SIG-M5 treated with dmso at 0.1 percent for 504 hours (cell line): ENCODE results near the gene APOBEC3G.

Experiments used
- DNase-seq: peaks from one replicate; lab custom pipeline; 2025; ENCODE audit not compliant: unreplicated experiment; lab: John Stamatoyannopoulos, UW

APOBEC3G gene

DNA sequence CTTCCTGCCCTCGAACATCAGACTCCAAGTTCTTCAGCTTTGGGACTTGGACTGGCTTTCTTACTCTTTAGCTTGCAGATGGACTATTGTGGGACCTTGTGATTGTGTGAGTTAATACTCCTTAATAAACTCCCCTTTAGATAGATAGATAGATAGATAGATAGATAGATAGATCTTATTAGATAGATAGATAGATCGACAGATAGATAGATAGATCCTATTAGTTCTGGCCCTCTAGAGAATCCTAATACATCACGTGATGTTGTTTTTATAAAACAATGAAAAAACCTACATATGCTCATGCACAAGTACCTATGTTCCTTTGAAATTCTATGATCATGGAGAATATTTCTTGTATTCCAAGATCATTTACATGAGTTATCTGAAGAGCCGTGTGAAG, 43.9 kb downstream of the APOBEC3G start:
- no peak for DNase-seq

DNA sequence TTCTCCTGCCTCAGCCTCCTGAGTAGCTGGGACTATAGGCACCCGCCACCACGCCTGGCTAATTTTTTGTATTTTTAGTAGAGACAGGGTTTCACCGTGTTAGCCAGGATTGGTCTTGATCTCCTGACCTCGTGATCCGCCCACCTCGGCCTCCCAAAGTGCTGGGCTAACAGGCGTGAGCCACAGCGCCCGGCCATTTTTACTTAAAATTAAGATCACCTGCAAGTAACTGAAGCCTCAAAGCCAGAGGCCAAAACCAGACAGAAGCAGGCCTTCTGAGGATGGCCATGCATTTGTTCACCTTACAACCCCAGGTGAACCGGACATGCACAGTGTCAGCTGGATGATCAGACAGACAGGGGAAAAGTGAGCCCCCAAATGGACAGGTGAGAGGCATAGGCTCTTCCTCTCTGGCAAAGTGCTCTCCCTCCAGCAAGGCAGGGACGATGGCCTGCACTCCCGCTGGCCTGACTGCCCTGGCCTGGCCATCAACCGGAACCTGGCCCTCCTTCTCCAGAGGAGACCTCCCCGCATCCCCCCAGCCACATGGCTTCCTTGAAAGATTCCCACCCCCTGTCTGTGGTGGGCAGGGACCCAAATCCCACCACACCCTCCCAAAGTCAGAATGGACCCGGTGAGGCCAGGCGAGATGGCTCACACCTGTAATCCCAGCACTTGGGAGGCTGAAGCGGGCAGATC, 45.8 kb downstream of the APOBEC3G start:
- no peak for DNase-seq

DNA sequence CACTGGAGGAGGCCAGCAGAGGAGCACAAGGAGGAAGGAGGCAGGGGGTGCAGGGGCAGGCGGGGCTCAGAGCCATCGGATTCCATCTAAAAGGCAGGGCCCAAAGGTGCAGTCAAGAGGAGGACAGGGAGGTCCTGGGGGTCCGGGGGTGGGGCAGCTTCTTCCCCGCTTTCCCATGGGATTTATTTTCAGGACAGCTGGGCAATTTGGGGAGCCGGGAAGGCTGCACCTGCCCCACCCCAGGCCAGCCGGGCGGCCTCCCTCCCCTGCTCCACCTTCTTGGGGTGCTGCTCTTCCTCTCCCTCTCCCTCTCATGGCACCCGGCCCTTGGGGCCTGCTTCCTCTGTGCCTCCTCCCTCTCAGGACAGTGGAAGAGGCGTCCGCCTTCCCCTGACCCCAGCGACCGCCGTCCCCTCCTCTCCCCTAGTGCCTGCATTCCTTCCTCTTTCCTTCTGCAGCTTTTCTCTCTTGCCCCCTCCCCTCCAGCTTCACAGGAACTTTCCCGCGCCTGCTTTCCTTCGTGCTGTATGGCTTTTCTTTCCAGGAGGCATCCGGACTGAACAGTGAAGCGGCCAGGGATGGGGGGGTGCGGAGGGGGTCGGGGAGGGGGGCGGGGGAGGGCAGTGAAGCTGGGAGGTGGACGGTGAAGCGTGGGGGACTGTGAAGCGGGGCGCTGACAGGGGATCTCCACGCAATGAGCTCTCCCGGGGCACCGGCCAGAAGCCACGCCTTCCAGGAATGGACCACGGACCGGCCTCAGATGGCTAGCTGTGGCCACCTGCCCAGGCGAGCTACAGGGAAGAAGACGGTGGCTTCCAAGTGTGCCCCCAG, 46.9 kb downstream of the APOBEC3G start:
- no peak for DNase-seq

DNA sequence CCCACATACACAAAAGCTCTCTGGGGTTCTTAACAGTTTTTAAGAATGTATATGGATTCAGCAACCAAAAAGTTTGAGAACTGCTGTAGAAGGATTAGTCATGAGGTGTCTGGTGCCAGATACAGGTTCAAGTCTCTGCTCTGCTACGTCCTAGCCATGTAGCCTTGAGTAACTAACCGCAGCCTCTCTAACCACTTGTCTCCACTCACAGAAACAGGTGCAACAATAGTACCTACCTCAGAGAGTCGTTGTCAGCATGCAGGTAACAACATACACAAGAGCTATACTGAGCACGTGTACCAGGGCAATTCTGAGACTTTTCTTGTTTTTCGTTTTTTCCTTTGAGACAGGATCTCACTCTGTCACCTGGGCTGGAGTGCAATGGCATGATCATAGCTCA, 48.5 kb downstream of the APOBEC3G start:
- no peak for DNase-seq

DNA sequence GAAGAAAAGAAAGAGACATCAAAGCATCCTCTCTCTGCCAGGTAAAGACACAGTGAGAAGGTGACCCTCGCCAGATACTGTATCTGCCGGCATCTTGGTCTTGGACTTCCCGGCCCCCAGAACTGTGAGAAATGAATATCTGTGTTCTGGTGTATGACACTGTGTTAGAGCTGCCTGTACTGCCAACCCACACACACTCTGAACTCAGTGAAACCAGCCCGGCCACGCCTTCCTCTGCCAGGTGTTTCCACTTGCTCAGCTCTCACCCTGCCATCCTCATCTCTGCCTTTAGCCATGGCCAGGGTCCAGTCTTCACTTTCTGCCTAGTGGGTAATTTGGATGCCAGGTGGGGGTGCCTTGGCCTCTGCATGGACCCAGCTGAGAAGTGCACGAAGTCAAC, 51.4 kb downstream of the APOBEC3G start:
- no peak for DNase-seq

DNA sequence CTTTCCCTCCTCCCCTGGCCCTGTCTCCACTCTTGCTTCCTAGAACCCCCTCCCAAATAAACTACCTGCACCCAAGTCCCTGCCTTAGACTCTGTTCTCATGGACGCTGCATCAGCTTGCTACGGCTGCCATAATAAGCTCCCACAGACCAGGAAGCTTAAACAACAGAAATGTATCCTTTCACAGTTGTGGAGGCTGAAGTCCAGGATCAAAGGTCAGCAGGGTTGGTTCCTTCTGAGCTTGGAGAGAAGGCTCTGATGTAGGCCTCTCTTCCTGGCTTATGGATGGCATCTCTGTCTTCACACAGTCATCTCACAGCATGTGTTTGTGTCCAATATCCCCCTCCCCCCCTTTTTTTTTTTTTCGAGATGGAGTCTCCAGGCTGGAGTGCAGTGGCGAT, 52.0 kb downstream of the APOBEC3G start:
- DNase-seq: no peak

DNA sequence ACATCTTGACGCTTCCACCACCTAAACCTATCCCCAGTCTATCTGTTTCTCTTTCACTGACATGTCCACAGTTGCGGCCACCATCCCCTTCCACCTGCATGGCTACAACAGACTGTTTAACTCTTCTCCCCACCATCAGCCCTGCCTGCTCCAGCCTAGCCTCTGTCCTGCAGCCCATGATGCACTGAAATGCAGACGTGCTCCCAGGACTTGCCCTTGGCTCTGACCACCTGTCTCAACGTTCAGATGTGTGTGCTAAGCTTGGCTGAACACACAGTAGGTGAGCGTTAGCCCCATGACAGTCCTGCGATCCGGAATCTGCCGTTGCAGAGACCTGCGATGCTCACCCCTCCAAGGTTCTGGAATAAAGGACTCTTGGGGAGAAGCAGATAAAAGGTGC, 52.7 kb downstream of the APOBEC3G start:
- DNase-seq: no peak

DNA sequence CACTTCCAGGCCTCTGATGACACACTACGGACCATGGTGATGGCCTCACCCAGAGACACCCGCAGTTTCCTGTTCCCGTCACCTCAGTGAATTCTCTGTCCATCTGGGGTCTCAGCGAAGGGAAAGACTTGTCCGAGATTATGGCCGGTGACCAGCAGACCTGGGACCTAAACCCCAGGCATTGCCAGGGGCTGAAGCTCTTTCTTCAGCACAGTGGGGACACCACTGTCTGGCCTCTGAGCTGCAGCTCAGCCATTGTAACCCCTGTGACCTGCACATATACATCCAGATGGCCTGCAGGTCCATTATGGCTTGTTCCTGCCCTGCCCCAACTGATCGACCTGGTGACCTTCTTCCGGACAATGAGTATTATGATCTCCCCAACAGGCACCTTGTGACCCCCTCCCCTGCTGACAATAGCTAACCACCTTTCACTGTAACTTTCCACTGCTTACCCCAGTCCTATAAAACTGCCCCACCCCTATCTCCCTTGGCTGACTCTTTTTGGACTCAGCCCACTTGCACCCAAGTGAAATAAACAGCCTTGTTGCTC, 53.2 kb downstream of the APOBEC3G start:
- no peak for DNase-seq

DNA sequence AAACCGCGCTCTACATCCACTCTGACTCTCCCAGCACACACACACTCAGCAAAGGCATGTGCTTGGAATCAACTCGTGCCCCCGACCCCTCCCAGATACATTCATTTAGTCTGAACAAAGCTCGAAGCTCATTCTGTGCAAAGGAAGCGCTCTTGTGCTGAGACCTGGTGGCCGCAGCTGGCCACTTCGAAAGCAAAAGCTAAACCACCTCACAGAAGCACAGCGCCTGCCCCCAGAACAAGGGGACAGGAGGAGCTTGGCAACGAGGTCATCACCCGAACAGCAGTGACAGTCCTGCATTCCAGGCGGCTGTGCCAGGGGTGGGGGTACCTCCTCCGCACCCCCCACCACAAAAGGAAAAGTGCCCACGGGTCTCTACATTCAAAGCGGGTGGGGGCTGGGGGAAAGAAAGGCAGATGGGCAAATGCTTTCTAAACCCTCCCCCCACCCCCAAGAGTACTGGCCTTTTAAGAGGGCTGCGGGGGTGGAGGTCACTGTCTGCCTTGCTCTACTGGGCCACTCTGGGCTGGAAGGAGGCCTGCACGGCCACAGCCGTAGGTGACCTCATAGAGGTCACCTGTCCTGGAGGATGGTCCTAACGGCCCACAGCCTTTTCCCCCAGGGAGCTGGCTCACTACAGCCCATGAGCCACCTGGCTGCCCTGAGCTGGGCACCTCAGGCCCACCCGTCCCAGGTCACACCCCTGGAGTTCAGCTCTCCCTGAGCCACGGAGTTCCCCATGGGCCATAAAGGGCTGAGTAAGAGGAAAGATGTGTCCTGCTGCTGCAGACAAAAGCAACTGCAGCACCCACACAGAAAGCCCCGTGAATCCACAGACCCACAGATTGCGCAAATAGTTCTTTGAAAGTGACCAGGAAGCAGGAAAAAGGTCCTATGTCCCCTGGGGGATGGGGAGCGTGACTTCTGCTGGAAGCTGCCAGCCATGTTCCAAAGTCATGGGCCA, 54.1 kb downstream of the APOBEC3G start:
- DNase-seq: no peak

DNA sequence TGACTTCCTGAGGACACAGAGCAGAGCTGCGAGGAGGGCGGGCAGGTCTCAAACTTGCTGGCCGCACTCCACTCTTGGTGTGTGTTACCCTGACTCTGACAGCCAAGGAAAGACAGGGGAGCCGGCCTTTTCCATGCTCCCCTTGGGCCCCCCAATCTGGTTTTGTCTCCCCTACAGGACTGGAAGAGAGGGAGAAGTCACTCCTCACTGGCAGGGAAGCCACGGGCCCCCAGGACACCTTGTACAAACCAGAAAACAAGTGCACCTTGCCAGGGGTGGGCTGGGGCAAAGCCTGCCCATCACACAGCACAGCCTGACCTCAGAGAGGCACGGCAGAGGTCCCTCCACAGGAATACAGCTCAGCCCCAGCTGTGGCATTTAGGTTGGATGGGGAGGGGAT, 55.2 kb downstream of the APOBEC3G start:
- no peak for DNase-seq

DNA sequence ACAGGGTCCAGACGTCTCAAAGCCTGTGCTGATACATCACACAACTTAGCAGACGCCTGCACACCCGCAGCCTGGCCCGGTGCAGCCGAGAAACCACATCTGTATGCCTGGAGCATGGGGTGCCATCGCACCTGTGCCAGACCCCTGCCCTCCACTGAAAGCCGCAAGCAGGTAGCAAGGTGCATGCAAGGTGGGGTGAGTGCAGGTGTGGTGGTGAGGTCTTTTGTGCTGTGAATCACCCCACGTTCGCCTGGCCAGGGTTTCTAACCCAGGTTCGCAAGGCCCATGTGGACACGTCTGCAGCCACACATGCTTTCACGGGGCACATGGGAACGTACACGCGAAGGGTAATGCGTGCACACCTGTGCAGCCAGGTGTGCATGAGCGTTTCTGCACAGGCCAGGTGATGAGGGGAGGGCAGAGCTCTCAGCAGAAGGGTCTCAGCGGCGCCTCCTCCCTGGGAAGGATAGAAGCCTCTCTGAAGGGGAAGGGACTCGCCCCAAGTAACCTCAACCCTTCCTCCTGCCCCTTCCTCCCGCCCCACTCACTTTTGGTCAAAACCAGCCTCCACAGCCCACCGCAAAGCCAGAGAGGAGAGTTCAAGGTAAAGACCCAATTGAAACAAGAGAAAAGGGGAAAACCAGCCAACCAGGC, 55.9 kb downstream of the APOBEC3G start:
- DNase-seq: no peak

DNA sequence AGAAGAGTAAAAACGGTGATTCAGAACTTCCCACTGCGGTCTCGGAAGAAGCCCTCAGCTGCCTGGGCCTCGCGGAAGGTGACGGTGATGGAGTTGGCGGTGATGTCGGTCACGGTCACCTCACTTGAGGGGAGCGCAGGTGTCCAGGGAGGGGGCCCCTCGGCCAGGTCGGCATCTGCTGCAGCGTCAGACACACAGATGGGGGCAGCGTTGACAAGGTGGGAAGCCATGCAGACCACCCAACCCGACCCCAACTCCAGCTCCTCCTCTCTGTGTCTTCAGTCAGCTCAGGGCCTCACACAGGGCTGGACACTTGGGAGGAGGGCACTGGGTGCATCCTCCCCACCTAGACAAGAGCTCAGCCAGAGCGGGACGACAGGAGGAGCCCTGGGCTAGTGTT, 56.8 kb downstream of the APOBEC3G start:
- DNase-seq: no peak

DNA sequence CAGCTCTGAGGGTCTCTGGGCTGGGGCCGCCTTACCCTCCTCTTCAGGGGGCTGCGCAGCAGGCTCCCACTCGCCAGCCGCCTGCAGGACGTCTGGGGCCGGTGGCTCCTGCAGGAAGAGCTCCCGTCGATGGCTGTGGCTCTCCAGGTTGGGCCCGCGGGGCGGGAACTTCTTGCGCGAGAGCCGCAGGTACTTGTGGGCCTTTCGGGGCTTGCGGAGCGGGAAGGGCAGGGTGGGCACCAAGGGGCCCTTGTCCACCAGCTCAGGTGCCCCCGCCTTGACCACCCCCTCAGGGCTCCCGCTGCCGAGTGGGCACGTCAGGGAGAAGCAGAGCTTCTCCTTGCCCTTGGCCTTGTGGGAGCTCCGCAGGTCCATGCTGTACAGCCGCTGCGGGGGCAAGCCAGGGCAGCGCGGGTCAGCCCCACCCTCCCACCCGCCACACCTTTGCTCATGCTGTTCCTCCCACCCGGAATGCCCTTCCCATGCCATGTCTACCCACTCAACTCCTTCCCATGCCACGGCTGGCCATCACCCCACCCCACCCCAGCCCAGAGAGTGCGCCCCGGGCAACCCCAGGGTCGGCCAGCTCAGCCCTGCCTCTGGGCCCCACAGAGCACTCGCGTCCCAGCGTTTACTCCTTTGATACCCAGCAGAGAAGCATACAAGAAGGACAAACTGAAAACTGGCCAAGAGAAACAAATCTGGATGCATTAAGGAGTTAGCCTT, 57.5 kb downstream of the APOBEC3G start:
- DNase-seq: no peak

DNA sequence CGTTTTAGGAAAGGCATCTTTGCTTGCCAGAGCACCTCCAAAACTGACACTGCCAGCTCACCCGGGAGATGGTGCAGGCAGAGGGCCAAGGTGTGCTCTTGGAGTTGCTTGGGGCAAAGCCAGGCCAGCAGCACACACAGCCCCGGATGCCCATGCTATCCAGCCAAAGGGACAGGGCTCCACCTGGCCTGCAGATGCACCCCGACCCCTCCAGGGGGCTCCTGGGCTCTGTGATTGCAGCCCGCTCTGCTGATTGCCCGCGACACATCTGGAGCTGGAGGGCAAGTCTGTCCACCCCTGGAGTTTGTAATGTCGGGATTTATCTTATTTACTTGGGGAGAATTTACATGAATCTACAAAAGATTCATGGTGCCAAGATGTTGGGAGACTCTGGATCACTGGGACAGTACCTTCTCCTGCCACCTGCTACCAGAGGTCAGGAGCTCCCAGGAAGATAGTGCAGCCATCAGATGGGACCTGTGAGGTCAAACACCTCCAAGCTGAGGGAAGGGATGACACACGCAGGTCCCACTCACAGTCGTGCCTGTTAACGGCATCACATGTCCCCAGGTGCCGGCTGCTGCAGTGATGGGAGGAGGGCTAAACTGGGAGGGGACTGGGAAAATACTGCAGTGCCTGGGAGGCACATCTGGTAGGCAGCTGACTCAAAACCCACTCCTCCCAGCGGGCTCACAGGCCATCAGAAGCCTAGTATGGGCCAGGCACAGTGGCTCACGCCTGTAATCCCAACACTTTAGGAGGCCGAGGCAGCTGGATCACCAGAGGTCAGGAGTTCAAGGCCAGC, 58.2 kb downstream of the APOBEC3G start:
- DNase-seq: no peak

DNA sequence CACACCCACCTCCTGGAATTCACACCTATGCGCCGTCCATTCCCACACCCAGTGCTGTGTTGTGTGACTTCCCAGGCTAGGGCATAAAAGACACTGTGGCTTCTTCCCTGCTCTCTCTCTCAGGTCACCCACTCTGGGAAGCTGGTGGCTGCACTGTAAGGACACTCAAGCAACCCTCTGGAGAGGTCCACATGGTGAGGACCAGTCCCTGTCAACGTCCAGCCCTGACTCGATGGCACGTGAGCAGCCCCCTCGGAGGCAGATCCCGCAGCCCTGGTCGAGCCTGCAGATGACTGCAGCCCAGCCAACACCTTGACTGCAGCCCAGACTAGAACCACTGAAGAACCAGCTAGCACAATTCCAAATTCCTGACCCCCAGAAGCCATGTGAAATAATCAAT, 59.2 kb downstream of the APOBEC3G start:
- no peak for DNase-seq
